ENCODE measurements around the gene EIF4EBP2.

Gene EIF4EBP2

GRCh38 chr10:70461397-70462348, 57.7 kb downstream of the EIF4EBP2 start:
- DNase-seq (ENCODE audit: low read depth), result peak; percentile 59

DNA sequence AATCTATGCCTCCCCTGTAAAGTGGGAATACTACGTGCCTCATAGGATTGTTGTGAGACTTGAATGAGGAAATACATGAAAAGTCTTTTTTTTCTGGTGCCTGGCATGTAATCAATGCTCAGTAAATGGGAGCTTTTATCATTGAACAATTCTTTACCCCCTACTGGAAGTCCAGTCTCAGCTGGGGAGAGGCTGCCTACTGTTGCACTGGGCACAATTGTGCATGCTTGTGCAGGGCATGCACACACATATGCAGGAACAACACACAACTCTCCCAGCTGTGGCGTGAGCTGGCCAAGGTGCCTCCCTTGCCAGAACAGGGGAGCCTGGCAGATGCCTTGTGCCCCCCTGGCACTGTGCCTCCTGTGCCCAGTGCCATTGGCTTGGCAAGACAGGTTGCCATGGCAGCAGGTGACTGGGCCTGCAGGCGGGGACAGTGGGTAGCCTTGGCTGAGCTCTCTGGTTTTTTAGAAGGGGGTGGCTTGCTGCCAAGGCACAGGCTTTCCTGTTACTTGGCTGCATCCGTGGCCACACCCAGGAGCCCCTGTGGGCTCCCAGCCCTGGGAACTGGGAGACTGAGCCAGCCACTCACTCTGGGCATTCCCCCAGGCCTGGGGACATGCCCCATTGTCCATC, 58.5 kb downstream of the EIF4EBP2 start:
- peak; percentile 44 for DNase-seq (ENCODE audit: low read depth)

- no peak for DNase-seq (ENCODE audit: low read depth)
Observed at GRCh38 chr10:70465278-70465677, 61.3 kb downstream of the EIF4EBP2 start.

- DNase-seq (ENCODE audit: low read depth), result no peak
Observed at GRCh38 chr10:70465832-70466231, 61.9 kb downstream of the EIF4EBP2 start.

- no peak for DNase-seq (ENCODE audit: low read depth)
Observed at GRCh38 chr10:70466951-70467350, 63.0 kb downstream of the EIF4EBP2 start.

DNA sequence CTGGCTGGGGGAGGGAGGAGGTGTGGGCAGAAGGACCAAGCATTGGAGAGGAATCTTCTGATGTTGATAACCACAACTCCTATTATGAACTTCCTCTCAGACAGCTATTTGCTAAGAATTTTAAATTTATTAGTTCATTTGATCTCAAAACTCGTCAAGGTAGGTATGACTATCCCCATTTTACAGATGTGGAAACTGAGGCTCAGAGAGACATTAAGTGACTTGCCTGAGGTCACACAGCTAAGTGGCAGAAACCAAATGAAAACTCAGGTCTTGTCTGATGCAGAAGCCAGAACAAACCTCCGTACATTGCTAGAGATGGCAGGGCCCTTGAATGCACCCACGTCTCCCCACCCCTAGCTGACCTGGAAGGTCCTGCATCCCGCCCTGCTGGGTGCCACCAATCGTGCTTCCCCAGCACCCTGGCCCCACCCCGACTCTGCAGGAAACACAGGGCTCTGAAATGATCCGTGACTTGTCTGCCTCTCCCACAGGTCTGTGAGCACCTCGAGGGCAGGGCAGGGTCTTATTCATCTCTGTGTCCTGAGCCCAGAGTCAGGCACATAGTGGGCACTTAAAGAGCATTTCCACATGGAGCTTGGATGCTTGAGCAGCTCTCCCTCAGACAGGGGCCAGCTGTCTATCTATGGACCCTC, 69.0 kb downstream of the EIF4EBP2 start:
- DNase-seq (ENCODE audit: low read depth), result no peak

DNA sequence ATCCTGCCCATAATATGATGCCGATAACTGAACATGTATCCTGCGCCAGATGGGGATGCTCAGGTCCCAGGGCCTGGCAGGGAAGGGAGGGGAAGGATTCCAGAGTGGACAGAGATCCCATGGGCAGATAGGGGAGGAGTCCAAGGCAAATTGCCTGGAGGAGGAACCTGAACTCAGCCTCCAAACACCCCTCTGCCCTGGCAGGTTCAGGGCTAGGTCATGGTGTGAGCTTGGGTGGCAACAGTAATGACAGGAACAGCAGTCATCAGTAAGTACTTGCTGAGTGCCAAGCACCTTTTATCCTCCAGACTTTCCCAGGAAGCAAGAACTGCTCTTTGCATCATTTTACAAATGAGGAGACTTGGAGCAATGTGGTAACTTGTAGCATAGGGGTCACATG, 70.8 kb downstream of the EIF4EBP2 start:
- no peak for DNase-seq (ENCODE audit: low read depth)

- no peak for DNase-seq (ENCODE audit: low read depth)
Observed at GRCh38 chr10:70475661-70476060, 71.7 kb downstream of the EIF4EBP2 start.

- no peak for DNase-seq (ENCODE audit: low read depth)
Observed at GRCh38 chr10:70476249-70477035, 72.5 kb downstream of the EIF4EBP2 start.

- no peak for DNase-seq (ENCODE audit: low read depth)
Observed at GRCh38 chr10:70477661-70478162, 73.8 kb downstream of the EIF4EBP2 start.

Measured in EH (cell line).